Calu3 (cell line): ENCODE data around the gene DTNB. TPM values are rescaled to one million over a fixed set of nuclear protein-coding genes. Genes with fewer than 3 reads are reported as not detected.

ENCODE experiments used
- BruUV-seq: library from RNA; stranded (reverse); fragments of 400-500 nt; replicated peaks from 2 replicates; lab custom pipeline; 2021; lab: Mats Ljungman, UMichigan
- CTCF ChIA-PET: fragments of 300-600 bp; sonication (Branson Sonifier 250); formaldehyde crosslinking; loops from one replicate; lab custom pipeline; 2022; ENCODE audit warnings: antibody characterized with exemption; lab: Charles Lee
- DNase-seq: peaks from one replicate; pipeline ENCODE4 v3.0.0; 2022
- H3K27ac Mint-ChIP-seq: one replicate; pipeline ENCODE4 v1.8.0; 2022; ENCODE audit warnings: mixed read lengths; ENCODE audit not compliant: unreplicated experiment
- H3K27me3 Mint-ChIP-seq: one replicate; pipeline ENCODE4 v1.8.0; 2022; ENCODE audit warnings: mixed read lengths; ENCODE audit not compliant: unreplicated experiment
- H3K36me3 Mint-ChIP-seq: one replicate; pipeline ENCODE4 v1.8.0; 2022; ENCODE audit warnings: mild to moderate bottlenecking, moderate library complexity, mixed read lengths; ENCODE audit not compliant: insufficient read depth, unreplicated experiment
- H3K4me1 Mint-ChIP-seq: one replicate; pipeline ENCODE4 v1.8.0; 2022; ENCODE audit warnings: mild to moderate bottlenecking, low read depth, mixed read lengths; ENCODE audit not compliant: unreplicated experiment
- H3K4me3 Mint-ChIP-seq: one replicate; pipeline ENCODE4 v1.8.0; 2022; ENCODE audit warnings: mild to moderate bottlenecking, low read depth, moderate library complexity, mixed read lengths; ENCODE audit not compliant: unreplicated experiment
- H3K9me3 Mint-ChIP-seq: one replicate; pipeline ENCODE4 v1.8.0; 2022; ENCODE audit warnings: low read depth, mixed read lengths; ENCODE audit not compliant: unreplicated experiment
- CTCF ChIP-seq: fragments of 200-600 bp; IDR thresholded peaks from one replicate; pipeline ENCODE4 v1.8.0; 2022; ENCODE audit warnings: antibody characterized with exemption; ENCODE audit not compliant: unreplicated experiment
- intact Hi-C: fragments of 100-400 bp; cut with micrococcal nuclease; formaldehyde crosslinking; loops from one replicate; pipeline ENCODE4 v1.10.0; 2022; ENCODE audit not compliant: unreplicated experiment
- total RNA-seq: library from RNA; stranded (reverse); gene quantifications from 2 replicates; pipeline ENCODE4 v1.2.3, GENCODE V29; 2022

Gene DTNB
- total RNA-seq, 1 experiment from 2014 or later = 27.3 TPM

GRCh38 chr2:25566094-25566493 lies 107.3 kb downstream of the DTNB start:
- no peak for TF ChIP-seq CTCF
- no TSS peak for BruUV-seq
- no peaks in the 10 kb centered on the region for H3K9me3 Mint-ChIP-seq
- CTCF ChIA-PET = interaction anchor here (0.5 to 0.8 kb wide), 5 partner anchors 8 to 737 kb away, joined by 3 to 5 read pairs (median 3); no protein-coding TSS in a partner anchor
- H3K27ac Mint-ChIP-seq = no peak overlapping the region
- intact Hi-C loops = no loop called here
- H3K36me3 Mint-ChIP-seq = no peaks in the 10 kb centered on the region
- H3K4me1 Mint-ChIP-seq = no peaks in the 10 kb centered on the region
- DNase-seq = no peak
- H3K27me3 Mint-ChIP-seq = no peaks in the 10 kb centered on the region
- H3K4me3 Mint-ChIP-seq = no peak overlapping the region

DNA sequence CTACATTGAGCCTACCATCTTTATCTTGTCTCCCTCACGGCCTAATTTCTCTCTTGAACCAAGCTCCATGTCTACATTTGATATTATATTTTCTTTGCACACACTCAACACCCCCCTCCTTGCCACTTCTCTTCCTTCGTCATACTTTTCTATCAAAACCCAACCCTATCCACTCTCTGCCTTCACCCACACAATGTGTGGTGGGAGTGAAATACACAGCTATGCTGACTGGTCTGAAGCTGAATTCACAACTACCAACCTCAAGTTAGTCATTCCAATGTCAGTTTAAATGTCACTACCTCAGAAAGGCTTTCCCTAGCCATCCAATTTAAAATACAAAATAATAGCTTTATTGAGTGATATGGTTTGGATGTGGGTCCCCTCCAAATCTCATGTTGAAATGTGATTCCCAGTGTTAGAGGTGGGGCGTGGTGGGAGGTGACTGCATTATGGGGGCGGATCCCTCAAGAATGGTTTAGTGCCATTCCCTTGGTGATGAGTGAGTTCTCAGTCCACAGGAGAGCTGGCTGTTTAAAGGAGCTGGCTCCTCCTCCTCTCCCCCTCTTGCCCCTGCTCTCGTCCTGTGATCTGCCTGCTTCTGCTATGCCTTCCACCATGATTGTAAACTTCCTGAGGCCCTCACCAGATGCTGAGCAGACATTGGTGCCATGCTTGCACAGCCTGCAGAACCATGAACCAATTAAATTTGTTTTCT lies 112.1 kb downstream of the DTNB start:
- H3K27ac Mint-ChIP-seq = no peak overlapping the region
- H3K36me3 Mint-ChIP-seq = no peaks in the 10 kb centered on the region
- no peak overlapping the region for H3K4me3 Mint-ChIP-seq
- H3K9me3 Mint-ChIP-seq = no peaks in the 10 kb centered on the region
- H3K4me1 Mint-ChIP-seq = no peaks in the 10 kb centered on the region
- no peaks in the 10 kb centered on the region for H3K27me3 Mint-ChIP-seq
- CTCF ChIA-PET = no interaction called here
- TF ChIP-seq CTCF = no peak
- DNase-seq = no peak
- intact Hi-C loops = no loop called here
- no TSS peak for BruUV-seq

DNA sequence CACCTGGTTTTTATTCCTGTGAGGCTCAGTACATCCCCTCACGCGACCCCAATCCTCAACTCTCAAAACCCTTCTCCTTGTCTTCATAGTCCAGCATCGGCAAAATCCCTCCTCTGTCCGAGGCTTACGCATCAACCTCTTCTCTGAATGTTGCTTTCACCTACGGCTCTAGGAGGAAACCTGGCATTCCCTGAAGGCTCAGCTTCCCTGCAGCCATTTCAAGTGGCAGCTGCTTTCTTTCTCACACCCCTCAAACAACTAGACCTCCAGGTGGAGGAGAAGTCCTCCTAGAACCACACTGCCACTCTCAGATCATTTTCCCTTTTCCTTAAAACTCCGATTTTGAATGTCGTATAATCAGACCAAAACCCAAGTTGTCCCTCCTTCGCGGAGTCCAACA lies 114.2 kb downstream of the DTNB start:
- CTCF ChIA-PET = interaction anchor here (0.6 kb wide), 1 partner anchor 28 kb away, joined by 3 read pairs; no protein-coding TSS in a partner anchor
- intact Hi-C loops = no loop called here
- no peak for DNase-seq
- H3K36me3 Mint-ChIP-seq = no peaks in the 10 kb centered on the region
- H3K4me1 Mint-ChIP-seq = no peaks in the 10 kb centered on the region
- no peak overlapping the region for H3K27ac Mint-ChIP-seq
- no peaks in the 10 kb centered on the region for H3K27me3 Mint-ChIP-seq
- no peak for TF ChIP-seq CTCF
- no peaks in the 10 kb centered on the region for H3K9me3 Mint-ChIP-seq
- H3K4me3 Mint-ChIP-seq = no peak overlapping the region
- BruUV-seq = no TSS peak

- no peak for DNase-seq
These were observed 115.1 kb downstream of the DTNB start for GRCh38 chr2:25558262-25558661.

More at GRCh38 chr2:25558262-25558661, 115.1 kb downstream of the DTNB start:
- Mint-ChIP-seq H3K27ac (no peak overlapping the region), H3K9me3 (no peaks in the 10 kb centered on the region), H3K4me3 (no peak overlapping the region), H3K4me1 (no peaks in the 10 kb centered on the region), H3K27me3 (no peaks in the 10 kb centered on the region), H3K36me3 (no peaks in the 10 kb centered on the region)
- no peak for TF ChIP-seq CTCF
- intact Hi-C loops = no loop called here
- no TSS peak for BruUV-seq
- CTCF ChIA-PET = no interaction called here
